AG09309 (cell line): ENCODE measurements around the gene OSER1.
A peak's percentile ranks its signal among the peaks of the same experiment; 100 is the strongest.

Source experiments
- DNase-seq: peaks from one replicate; pipeline ENCODE4 v3.0.0-alpha.2; 2010; ENCODE audit warnings: low read depth
- H3K4me3 ChIP-seq: 2 replicates; pipeline ENCODE4 v1.5.1; 2011; ENCODE audit warnings: mild to moderate bottlenecking, low read depth, low read length, moderate library complexity; ENCODE audit not compliant: control insufficient read depth
- TF ChIP-seq, protein P1 (sequence below): IDR thresholded peaks from 2 replicates; pipeline ENCODE4 v1.5.1; 2011; ENCODE audit warnings: mild to moderate bottlenecking, low read depth, low read length, inconsistent platforms; ENCODE audit not compliant: insufficient read depth, control insufficient read depth; ENCODE audit errors: missing control alignments

Gene OSER1

DNA sequence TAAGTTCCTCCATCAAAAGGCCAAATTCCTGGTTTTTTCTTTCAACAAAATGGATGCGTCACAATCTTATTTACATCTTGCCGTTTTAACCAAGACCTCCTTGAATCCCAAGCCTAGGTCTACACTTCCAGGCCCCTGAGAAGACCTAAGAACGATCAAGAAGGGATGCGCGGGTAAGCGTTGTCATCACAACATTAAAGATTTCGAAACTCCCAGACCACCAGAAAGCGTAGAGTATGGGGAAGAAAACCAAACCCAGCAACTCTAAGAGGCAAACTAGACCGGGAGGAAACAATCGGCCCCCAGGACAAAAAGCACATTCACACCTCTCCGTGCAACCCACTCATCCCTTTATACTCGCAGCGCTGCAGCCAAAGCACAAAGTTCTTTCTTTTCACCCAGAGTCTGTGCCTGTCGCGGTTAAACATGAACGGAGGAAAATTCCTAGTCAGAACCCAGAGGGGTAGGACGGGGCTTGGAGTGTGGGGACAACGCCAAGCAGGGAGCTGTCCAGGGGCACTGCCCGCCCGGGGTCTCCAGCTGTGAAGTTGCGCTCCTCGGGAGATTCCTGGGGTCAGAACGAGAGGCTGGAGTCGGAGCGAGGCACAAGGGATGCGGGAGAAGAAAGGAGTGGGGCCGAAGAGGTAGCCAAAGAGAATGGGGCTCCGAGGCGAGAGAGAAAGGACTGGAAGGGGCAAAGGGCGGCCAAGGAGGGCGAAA lies 725 bp downstream of the OSER1 start:
- H3K4me3 ChIP-seq, result peak overlapping the region; percentile 91
- TF ChIP-seq, protein P1, sequence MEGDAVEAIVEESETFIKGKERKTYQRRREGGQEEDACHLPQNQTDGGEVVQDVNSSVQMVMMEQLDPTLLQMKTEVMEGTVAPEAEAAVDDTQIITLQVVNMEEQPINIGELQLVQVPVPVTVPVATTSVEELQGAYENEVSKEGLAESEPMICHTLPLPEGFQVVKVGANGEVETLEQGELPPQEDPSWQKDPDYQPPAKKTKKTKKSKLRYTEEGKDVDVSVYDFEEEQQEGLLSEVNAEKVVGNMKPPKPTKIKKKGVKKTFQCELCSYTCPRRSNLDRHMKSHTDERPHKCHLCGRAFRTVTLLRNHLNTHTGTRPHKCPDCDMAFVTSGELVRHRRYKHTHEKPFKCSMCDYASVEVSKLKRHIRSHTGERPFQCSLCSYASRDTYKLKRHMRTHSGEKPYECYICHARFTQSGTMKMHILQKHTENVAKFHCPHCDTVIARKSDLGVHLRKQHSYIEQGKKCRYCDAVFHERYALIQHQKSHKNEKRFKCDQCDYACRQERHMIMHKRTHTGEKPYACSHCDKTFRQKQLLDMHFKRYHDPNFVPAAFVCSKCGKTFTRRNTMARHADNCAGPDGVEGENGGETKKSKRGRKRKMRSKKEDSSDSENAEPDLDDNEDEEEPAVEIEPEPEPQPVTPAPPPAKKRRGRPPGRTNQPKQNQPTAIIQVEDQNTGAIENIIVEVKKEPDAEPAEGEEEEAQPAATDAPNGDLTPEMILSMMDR, result no peak
- no peak for DNase-seq

DNA sequence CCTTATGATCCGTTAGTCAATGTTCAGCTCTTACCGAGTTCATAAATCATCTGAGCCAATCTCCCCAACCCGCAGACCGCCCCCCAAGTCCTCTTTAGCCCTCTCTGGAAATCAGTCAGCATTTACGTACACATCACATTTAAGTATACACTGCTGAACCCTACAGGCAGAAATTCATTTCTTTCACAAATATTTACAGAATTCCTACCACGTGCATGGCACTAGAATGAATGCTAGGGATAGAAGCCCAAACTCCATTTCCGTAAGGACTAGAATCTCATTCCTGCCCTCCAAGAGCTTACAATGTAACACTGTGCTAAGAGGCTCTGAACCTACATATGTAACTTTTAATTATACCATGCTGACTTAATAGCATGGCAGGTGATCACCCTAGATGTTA lies 1.8 kb downstream of the OSER1 start:
- H3K4me3 ChIP-seq, result peak overlapping the region; percentile 91
- DNase-seq, result no peak
- TF ChIP-seq, protein P1, result no peak

DNA sequence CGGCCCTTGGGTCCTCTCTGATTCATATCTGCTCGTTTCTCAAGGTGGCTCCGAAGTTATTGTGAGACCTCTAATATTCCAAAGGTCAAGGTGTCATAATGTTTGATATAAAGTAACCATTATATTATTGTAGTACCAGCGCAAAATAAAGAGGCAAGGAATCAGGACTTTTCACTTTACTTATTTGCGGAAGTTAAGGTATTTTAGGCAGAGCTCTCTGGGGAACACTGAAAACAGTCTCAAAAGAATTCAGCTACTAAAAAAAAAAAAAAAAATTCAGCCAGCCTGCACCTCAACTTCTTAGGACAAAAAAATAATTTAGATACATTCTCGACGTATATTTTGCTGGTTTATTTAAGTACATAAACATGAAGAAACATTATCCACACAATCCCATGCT lies 2.4 kb downstream of the OSER1 start:
- TF ChIP-seq, protein P1, result no peak
- DNase-seq, result no peak
- no peak overlapping the region for H3K4me3 ChIP-seq

DNA sequence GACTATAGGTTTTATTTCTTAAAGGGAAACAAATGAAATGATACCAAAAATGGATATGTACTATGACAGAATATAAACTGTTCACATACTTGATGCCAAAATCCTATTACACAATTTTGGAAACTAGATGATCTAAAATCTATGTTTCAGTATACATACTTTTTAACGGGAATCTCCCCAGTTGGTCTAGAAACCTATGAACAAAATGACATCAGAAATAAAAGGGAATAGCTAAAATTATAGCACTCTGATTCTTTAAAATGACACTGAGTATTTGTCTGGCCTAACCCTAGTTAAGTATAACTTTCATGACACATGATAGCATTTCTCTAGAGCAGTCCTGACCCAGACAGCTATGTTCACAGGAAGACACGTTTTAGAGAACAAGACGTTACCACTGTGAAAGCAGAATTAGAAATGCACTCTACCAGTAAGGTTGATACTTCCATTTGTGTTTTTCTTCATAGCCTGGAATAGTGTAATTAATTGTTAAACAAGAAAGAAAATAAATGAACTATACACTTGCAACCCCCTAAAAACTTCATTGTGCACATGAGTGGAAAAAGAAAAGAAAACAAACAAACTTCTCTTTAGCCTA lies 3.3 kb downstream of the OSER1 start:
- TF ChIP-seq, protein P1, result no peak
- H3K4me3 ChIP-seq, result no peak overlapping the region
- no peak for DNase-seq

DNA sequence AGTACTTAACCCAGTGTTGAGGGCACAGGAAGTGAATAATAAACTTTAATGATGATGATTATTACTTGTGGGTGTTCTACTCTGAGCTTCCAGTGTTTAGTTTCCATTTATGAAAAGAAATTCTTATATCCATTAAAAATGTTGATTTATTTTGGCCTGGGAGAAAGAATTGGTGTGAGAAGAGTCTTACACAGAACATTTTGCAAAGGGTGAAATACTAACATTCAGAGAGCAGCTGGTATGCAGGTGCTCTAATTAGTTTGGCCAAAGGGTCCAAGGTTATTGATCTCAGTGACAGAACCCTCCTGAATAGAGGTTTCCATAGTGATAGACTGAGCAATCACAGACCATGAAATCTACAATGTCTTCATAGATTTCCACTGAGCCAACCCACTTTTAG lies 4.4 kb downstream of the OSER1 start:
- no peak overlapping the region for H3K4me3 ChIP-seq
- DNase-seq, result no peak
- TF ChIP-seq, protein P1, result no peak

DNA sequence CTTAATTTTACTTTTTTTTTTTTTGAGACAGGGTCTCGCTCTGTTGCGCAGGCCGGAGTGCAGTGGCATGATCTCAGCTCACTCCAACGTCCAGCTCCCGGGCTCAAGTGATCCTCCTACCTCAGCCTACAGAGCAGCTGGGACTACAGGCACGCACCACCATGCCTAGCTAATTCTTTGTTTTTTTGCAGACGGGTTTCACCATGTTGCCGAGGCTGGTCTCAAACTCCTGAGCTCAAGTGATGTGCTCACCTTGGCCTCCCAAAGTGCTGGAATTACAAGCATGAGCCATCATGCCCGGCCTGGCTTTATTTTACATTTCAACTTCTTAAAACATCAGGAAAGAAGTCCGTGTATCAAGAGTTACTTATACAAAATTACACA lies 5.7 kb downstream of the OSER1 start:
- H3K4me3 ChIP-seq, result no peak overlapping the region
- DNase-seq, result no peak
- TF ChIP-seq, protein P1, result no peak
